T-helper 2 cell treated with Interferon-gamma antibody and Interleukin-4, amounts not matched to agents 100 ng/mL and 5 ng/mL, for 36 hours (primary cell): ENCODE measurements around the gene ATP2B1. TPM values are rescaled to one million over a fixed set of nuclear protein-coding genes. Genes with fewer than 3 reads are reported as not detected.

Experiments used
- intact Hi-C: fragments of 100-400 bp; cut with micrococcal nuclease; formaldehyde crosslinking; loops from one replicate; pipeline ENCODE4 v1.15.1; 2023
- total RNA-seq: library from RNA; stranded (reverse); gene quantifications from 2 replicates; pipeline ENCODE4 v1.2.3, GENCODE V29; 2022

ATP2B1 gene
- total RNA-seq, 1 donor from 2014 or later, result 24.6 TPM

DNA sequence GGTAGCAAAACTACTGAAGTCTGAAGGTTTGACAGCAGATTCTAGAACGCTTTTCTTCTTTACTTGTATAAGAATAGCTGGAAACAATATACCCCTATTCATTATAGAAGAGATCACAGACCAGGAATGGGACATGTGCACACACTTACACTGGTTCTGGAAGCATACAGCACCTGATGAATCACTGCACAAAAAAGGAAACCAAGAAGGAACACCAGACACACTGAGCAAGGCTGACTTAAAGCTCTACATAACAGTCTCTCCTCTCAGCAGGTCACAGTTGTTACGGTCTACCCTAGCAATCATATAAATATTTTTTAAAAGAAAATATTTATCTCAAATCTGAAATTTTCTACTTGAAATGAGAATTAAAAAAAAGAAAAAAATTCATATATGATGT lies 13.5 kb downstream of the ATP2B1 start:
- intact Hi-C loops, result no loop called here

- intact Hi-C loops, result no loop called here
Observed at GRCh38 chr12:89694542-89694941, 14.1 kb downstream of the ATP2B1 start.

GRCh38 chr12:89693639-89694202 lies 14.9 kb downstream of the ATP2B1 start:
- intact Hi-C loops, result no loop called here

- intact Hi-C loops, result no loop called here
Observed at GRCh38 chr12:89692439-89692838, 16.2 kb downstream of the ATP2B1 start.

DNA sequence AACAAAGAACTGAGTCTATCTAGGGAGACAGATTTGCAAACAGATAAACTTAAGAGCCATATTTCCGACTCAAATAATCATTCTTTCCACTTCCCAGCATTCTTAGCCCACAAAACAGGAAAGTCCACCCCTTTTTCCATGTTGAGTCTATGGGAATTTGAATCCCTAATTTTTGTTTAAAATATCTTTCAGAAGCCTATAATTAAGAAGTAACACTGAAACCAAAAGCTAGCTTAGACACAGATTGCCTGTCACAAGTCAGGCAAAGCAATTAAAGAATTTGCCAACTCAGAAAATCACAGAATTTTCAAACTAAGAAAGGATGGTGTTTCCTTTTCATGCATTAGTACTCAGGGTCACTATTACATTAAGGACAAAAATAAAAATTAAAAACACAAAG lies 17.0 kb downstream of the ATP2B1 start:
- intact Hi-C loops, result no loop called here

GRCh38 chr12:89690925-89691324 lies 17.7 kb downstream of the ATP2B1 start:
- intact Hi-C loops, result no loop called here

DNA sequence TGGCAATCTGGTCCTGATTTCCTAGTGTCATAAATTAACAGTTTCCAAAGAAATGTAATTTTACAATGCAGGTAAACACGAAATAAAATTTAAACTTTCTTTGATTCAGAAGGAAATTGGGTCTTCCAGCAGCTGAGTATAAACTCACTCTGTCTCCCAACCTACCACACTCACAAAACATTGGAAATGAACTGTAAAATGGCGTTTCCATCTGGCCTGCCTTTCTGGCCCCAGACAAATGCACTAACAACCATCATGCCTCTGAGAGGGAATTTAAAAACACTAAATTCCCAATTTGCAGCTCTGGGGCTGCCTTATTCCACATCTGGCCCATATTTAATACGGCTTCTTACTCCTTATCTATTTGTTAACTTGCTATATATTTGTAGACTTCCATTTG lies 19.3 kb downstream of the ATP2B1 start:
- intact Hi-C loops, result no loop called here

DNA sequence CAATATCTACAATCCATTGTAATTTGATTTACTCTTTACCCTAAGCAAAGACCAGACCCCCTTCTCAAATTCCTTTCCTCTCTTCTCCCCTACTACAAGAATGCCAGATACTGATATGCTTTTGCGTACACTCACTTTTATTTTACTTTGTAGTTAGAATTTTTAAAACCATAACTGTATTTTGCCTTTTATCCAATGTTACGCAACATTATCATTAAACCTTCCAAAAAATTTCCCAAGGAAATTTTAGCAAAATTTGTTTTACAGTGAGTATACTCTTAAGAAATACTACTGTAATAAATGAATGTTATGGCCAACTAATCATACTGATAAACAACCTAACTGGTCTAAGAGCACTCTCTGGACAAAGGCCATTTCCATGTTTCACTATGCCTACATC lies 22.3 kb downstream of the ATP2B1 start:
- intact Hi-C loops, result no loop called here

DNA sequence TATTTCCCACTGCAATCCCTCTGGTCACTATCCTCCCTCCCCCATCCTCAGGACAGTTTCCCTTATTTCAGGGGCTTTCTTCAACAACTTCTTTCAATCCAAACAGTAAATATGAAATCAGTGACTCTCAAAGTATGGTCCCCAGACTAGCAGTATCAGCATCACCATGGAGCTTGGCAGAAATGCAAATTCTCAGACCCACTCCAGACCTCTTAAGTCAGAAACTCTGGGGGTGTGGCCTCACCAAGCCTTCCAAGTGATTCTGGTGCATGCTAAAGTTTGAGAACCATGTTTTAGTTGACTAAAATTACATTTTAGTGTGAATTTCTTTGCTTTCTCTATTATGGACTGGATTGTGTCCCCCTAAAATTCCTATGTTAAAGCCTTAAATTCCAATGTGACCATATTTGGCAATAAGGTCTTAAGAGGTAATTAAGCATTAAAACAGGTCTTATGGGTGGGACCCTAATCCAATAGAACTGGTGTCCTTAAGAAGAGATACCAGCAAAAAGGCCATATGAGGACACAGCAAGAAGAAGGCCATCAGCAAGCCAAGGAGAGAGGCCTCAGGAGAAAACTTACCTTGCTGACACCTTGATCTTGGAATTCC lies 23.2 kb downstream of the ATP2B1 start:
- intact Hi-C loops, result no loop called here

DNA sequence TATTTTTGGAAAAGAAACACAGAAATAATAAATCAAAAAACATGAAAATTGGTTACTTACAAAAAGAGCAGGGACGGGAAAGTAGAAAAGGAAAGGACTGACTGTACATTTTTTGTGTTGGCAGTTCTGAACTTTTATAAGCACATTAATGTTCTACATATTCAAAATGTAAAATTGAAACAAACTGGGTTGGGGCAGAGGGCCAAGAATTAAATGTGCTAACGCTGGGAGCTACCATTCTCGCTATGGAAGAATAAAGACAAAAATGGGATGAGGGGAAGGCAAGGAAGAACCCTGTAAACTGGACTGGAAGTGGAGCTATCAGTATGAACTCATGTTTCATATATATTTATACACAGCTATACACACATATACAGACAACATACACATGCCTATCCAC lies 24.5 kb downstream of the ATP2B1 start:
- intact Hi-C loops, result no loop called here

DNA sequence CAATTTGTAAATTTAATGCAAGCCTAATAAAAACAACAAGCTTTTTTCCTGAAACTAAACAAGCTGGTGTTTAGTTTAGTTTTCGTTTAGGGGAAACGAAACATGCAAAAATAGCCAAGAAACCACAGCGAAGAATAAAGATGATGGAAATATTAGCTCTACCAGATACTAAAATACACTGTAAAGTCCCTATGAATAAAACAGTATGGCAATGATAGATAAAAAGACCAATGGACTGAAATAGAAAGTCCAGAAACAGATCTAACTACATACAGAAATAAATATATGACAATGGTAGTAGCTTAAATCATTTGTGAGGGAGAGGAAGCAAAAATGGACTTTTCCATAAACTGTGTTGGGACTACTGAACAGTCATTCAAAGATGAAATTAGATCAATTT lies 26.4 kb downstream of the ATP2B1 start:
- intact Hi-C loops, result no loop called here

DNA sequence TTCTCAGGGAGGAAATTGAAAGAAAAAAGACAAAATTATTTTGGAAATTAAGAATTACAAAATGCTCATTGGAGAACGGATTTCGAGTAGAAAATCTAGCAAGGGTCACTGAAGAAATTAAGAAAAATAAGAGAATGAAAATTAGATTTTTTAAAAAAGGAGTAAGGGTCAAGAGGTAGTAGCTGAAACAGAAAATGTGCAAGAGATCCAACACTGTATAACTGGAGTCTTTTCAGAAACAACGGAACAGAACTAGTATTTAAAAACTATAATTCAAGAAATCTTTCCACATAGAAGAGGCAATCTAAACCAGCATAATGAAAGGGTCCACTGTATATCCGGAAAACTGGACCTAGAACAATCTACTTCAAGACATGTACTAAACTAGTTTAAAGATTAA lies 28.2 kb downstream of the ATP2B1 start:
- intact Hi-C loops, result no loop called here

DNA sequence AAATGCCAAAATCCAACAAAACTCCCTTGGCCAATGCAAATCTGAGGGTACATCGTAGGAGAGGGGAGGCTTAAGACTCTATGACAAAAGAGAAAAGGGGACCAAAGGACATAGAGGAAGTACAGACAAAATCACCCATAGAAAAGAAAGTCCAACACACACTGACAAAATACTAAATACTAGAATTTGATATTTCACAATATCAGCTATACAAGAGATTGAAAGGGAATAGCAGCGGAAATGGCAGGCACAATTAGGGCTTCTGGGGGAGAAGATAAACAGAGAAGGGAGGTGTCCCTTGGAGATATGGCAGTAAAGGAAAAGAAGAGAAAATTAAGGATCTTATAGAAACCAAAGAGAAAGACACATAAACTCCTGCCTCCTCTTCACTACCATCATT lies 29.0 kb downstream of the ATP2B1 start:
- intact Hi-C loops, result no loop called here

DNA sequence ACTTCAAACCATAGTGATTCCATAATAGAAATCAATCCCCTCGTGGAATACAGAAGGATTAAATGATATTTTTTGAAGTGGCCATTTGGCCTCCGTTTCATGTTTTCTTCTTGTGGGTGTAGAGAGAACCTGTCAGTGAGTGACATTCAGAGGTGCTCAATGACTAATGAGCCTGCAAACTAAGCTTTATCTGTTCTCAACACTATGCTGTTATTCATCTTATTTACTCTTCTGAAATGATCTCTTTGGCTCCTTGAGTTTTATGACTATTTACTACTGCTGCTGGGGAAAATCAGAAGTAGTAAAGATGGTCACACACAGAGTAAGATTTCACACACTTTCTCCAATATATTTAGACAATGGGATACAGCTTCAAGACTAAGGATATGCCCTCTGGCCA lies 30.4 kb downstream of the ATP2B1 start:
- intact Hi-C loops, result no loop called here

GRCh38 chr12:89676930-89677329 lies 31.7 kb downstream of the ATP2B1 start:
- intact Hi-C loops, result no loop called here

DNA sequence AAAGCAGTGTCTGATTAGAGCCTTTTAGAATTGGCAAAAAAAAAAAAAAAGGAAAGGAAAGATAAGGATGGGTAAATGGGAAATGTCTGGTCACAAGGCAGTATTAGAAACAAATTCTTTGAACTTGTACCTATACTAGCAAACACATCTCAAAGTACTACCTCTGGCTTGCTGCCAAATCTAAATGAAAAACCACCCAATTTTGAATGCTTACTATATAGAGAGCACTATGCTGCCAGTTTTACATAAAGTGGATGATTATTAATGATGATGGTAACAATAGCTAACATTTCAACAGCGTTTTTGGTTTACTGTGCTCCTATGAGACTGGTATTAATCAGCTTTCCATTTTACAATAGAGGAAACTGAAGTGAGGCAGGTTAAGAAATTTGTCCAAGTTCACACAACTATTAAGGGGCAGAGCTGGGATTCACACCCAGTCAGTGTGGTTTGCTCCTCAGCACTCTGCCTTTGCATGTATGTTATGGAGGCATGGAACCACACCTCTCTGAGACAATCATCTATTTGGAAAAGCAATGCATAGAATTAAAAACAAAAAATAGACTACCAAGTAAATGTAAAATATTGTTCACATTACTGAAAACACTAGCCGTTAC lies 34.2 kb downstream of the ATP2B1 start:
- intact Hi-C loops, result no loop called here

DNA sequence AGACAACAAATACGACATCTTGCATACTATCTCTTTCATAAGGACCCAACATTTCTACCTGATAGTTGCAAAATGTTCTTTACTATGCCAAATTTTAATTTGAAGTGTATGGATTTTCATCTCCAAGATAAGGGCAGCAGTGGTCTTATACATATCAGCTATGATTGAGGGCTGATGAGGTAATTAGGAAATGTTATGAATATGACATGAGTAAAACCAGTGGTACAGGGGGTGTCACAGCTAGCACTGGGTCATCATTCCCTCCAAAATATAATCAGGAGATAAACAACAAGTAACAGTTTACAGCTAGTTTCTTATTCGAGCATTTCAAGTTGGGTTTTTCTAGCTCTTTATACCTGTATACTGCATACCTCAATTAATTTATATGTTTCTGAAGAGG lies 35.0 kb downstream of the ATP2B1 start:
- intact Hi-C loops, result no loop called here

DNA sequence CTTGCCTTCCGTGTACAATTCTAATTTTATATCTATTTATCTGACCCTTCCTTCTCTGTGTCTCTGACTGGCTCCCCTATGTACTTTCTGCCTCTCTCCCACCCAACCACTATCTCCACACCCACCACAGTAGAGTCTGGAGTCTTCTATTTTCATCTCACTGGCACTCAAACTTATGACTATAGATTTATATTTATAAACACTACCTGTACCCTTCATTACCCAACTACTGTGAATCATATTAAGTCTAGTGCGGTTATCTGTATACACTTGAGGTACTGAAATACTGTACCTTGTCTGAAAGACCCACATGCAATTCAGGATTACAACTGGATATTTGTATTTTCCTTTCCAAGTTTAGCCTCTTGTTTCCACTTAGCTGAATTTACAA lies 36.1 kb downstream of the ATP2B1 start:
- intact Hi-C loops, result no loop called here

- intact Hi-C loops, result no loop called here
Observed at GRCh38 chr12:89671469-89671868, 37.2 kb downstream of the ATP2B1 start.

GRCh38 chr12:89669197-89669596 lies 39.4 kb downstream of the ATP2B1 start:
- intact Hi-C loops, result no loop called here

GRCh38 chr12:89665556-89665955 lies 43.1 kb downstream of the ATP2B1 start:
- intact Hi-C loops, result no loop called here

DNA sequence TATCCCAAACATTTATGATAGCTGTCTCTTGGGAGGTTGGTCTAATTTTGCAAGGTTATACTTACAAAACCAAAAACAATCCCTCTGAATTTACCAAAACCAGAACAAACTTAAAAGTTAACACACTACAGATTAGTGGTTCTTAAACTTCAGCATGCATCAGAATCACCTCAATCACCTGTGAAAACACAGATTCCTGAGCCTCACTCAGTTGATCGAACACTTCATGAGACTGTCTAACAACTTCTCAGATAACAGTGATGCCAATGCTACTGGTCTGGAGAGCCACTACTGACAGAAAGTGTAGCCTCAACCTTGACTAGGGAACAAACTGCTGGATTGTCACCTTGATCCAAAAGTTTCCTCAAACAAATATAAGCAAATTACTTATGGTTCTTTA lies 44.2 kb downstream of the ATP2B1 start:
- intact Hi-C loops, result no loop called here
